AG09319 (cell line): Measurements from ENCODE around the gene HIBADH.
"Not testable (repeated sequence)": the region's sequence is repeated elsewhere in the genome, so short reads cannot be mapped to it uniquely, and the experiment has no call there.

Experiments
- DNase-seq: peaks from one replicate; pipeline ENCODE4 v3.0.0-alpha.2; 2010; ENCODE audit warnings: low read depth; ENCODE audit errors: extremely low read depth
- TF ChIP-seq, protein P1 (sequence below): IDR thresholded peaks from 2 replicates; pipeline ENCODE4 v1.5.1; 2011; ENCODE audit warnings: low read depth, mild to moderate bottlenecking, inconsistent platforms, low read length, moderate library complexity

Gene HIBADH

GRCh38 chr7:27650283-27650682 is 12.4 kb downstream of the HIBADH start:
- DNase-seq: no peak
- TF ChIP-seq, protein P1, sequence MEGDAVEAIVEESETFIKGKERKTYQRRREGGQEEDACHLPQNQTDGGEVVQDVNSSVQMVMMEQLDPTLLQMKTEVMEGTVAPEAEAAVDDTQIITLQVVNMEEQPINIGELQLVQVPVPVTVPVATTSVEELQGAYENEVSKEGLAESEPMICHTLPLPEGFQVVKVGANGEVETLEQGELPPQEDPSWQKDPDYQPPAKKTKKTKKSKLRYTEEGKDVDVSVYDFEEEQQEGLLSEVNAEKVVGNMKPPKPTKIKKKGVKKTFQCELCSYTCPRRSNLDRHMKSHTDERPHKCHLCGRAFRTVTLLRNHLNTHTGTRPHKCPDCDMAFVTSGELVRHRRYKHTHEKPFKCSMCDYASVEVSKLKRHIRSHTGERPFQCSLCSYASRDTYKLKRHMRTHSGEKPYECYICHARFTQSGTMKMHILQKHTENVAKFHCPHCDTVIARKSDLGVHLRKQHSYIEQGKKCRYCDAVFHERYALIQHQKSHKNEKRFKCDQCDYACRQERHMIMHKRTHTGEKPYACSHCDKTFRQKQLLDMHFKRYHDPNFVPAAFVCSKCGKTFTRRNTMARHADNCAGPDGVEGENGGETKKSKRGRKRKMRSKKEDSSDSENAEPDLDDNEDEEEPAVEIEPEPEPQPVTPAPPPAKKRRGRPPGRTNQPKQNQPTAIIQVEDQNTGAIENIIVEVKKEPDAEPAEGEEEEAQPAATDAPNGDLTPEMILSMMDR: no peak

GRCh38 chr7:27647489-27647888 is 15.2 kb downstream of the HIBADH start:
- no peak for DNase-seq
- TF ChIP-seq, protein P1: no peak

GRCh38 chr7:27647046-27647445 is 15.6 kb downstream of the HIBADH start:
- TF ChIP-seq, protein P1: no peak
- DNase-seq: no peak

DNA sequence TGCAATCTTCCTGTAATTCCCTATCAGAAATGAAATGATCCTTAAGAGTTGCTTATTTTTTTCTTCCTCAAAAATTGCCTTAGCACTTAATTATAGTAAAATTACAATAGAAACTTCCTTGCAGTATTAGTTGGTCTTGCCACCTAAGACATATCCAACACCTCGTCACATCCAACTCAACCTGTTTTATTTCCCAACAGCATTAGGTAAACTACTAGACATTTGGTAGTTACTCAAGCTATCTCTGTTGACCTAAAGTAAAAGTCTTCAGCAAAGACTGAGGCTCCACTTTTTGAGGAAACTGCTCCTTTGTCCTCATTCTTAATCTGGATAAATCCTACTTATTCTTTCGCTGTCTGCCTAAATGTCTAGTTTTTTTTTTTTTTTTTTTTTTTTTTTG is 20.4 kb downstream of the HIBADH start:
- TF ChIP-seq, protein P1: no peak
- no peak for DNase-seq

DNA sequence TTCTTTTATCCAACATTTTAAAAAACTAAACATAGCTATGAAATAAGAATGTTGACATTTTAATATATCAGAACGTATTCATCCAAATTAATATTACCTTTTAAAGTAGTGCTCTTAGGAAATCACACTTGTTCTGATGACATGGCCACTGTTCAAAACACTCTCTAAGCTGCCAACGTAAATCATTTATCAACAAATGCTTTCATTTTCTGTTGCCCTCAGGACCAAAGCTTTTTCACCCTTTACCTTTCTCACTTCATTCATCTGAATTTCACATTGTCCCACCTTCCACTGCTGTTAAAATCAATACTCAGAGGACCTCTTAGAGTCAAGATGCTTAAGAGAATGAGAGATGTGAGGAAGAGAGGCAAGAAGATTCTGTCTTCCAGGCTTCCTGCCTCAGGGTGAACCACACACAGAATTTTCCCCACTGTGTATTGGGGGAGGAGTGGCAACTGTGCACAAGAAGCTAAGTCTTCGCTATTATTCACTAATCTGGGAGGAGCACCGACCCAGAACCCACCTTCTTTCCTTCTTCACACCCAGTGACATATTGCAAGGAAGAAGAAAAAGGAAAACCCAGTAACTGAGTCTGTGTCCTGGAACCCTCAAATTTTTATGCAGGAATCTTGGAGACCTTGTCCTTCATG is 21.0 kb downstream of the HIBADH start:
- DNase-seq: no peak
- TF ChIP-seq, protein P1: no peak

DNA sequence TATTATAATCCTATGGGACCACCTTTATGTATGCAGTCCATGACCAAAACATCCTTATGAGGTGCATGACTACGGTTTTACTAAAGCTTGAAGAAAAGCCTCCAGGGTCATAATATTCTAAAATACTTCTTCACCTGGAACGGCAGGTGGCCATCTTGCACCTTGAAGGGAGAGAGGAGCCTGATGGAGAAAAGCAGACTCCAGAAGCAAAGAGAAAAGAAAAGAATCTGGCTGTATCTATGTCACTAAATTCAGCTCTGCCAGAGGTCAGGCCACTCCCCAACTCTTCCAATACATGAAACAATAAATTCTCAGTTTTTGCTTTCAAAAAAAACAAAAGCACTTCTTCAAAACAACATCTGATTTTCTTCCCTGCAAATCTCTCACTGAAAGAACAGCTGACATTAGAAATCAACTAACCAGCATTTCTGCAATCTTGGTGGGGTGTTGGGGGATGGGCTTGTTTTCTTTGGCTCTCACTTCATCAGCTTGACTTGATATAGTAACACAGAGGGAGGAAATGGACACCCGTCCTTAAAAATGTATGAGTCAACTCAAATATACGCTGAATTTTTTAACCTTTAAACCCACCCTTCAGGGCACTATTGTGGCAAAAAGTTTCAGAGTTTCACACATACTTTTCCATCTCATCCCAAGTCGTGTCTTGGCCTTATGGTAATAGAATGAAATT is 21.7 kb downstream of the HIBADH start:
- TF ChIP-seq, protein P1: no peak
- DNase-seq: no peak

GRCh38 chr7:27639851-27640250 is 22.8 kb downstream of the HIBADH start:
- TF ChIP-seq, protein P1: no peak
- DNase-seq: no peak

DNA sequence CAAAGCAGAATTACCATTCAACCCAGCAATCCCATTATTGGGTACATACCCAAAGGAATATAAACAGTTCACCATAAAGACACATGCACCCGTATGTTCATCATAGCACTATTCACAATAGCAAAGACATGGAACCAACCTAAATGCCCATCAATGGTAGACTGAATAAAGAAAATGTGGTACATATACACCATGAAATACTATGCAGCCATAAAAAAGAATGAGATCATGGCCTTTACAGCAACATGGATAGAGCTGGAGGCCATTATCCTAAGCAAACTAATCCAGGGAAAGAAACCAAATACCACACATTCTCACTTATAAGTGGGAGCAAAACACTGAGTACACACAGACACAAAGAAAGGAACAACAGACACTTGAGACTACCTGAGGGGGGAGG is 23.6 kb downstream of the HIBADH start:
- not testable (repeated sequence) for DNase-seq
